ENCODE measurements around the gene PKN3. TPM values are rescaled to one million over a fixed set of nuclear protein-coding genes. Genes with fewer than 3 reads are reported as not detected.

PKN3 gene
- total RNA-seq, 4 donors from 2014 or later, result 6.6 to 17.1 (median 8.9) TPM

GRCh38 chr9:128720841-128721486 lies 18.7 kb downstream of the PKN3 start:
- DNase-seq (ENCODE audit: low spot score in 2 of 2), result no peak
- H3K4me1 ChIP-seq, result peaks cover 0 to 27% (median 13%) of the 10 kb centered on the region in 4 donors
- WGBS, 2 donors, result 87 to 91% methylated on average over 18 to 22 of the region's 22 CpGs
- H3K9me3 ChIP-seq, result no peaks in the 10 kb centered on the region
- no peak overlapping the region for H3K4me3 ChIP-seq
- H3K27me3 ChIP-seq, result no peaks in the 10 kb centered on the region
- no peak for TF ChIP-seq POLR2A (IDR thresholded peaks at IDR 0.05)
- no peak for TF ChIP-seq EP300 (IDR thresholded peaks at IDR 0.05)
- H3K36me3 ChIP-seq, result peaks cover 0 to 28% (median 0%) of the 10 kb centered on the region in 3 donors
- no peak overlapping the region for H3K27ac ChIP-seq

GRCh38 chr9:128721487-128722010 lies 19.2 kb downstream of the PKN3 start:
- 90% methylated on average over 16 of the region's 18 CpGs for WGBS, 2 donors
- no peak for DNase-seq (ENCODE audit: low spot score in 2 of 2)
- Histone ChIP-seq H3K36me3 (peaks cover 0 to 27% (median 0%) of the 10 kb centered on the region in 3 donors), H3K4me3 (no peak overlapping the region), H3K27me3 (no peaks in the 10 kb centered on the region), H3K27ac (no peak overlapping the region), H3K4me1 (peaks cover 0 to 27% (median 13%) of the 10 kb centered on the region in 4 donors), H3K9me3 (no peaks in the 10 kb centered on the region)
- TF ChIP-seq POLR2A (IDR thresholded peaks at IDR 0.05), result no peak
- no peak for TF ChIP-seq EP300 (IDR thresholded peaks at IDR 0.05)
- TF ChIP-seq CTCF (IDR thresholded peaks at IDR 0.05), result no peak

GRCh38 chr9:128722380-128723351 lies 20.4 kb downstream of the PKN3 start:
- no peak for DNase-seq (ENCODE audit: low spot score in 2 of 2)
- 49 to 53% methylated on average over 9 of the region's 9 CpGs for WGBS, 2 donors
- no peaks in the 10 kb centered on the region for H3K27me3 ChIP-seq
- no peaks in the 10 kb centered on the region for H3K9me3 ChIP-seq
- H3K4me1 ChIP-seq, result peaks cover 0 to 27% (median 13%) of the 10 kb centered on the region in 4 donors
- H3K27ac ChIP-seq, result peak overlapping the region in 3 of 4 donors; percentile 85 to 88 (median 87)
- H3K36me3 ChIP-seq, result peaks cover 0 to 24% (median 0%) of the 10 kb centered on the region in 3 donors
- TF ChIP-seq EP300 (IDR thresholded peaks at IDR 0.05) (no peak), POLR2A (IDR thresholded peaks at IDR 0.05) (no peak), CTCF (IDR thresholded peaks at IDR 0.05) (no peak)
- H3K4me3 ChIP-seq, result peak overlapping the region in 1 of 4 donors; percentile 69

- Histone ChIP-seq H3K4me1 (peaks cover 0 to 27% (median 13%) of the 10 kb centered on the region in 4 donors), H3K27me3 (no peaks in the 10 kb centered on the region), H3K36me3 (peaks cover 0 to 24% (median 0%) of the 10 kb centered on the region in 3 donors), H3K4me3 (peak overlapping the region; percentile 59 to 79 (median 64)), H3K27ac (peak overlapping the region; percentile 64 to 88 (median 86)), H3K9me3 (no peaks in the 10 kb centered on the region)
- no peak for TF ChIP-seq CTCF (IDR thresholded peaks at IDR 0.05)
- DNase-seq (ENCODE audit: low spot score in 2 of 2), result no peak
- WGBS, 2 donors, result 35 to 43% methylated on average over 7 of the region's 7 CpGs
Measured at GRCh38 chr9:128723352-128723865, 21.1 kb downstream of the PKN3 start.

All from tibial nerve (tissue), 4 donors.